GM12864 (cell line): ENCODE data around the gene THAP11.

Source experiments
- DNase-seq: peaks from one replicate; pipeline ENCODE4 v3.0.0-alpha.2; 2011; ENCODE audit warnings: low read depth
- H3K4me3 ChIP-seq: 2 replicates; pipeline ENCODE4 v1.5.1; 2011; ENCODE audit warnings: mild to moderate bottlenecking, low read depth, low read length, control low read depth
- CTCF ChIP-seq: IDR thresholded peaks from 2 replicates; pipeline ENCODE4 v1.5.1; 2011; ENCODE audit warnings: low read depth, mild to moderate bottlenecking, moderate library complexity, low read length, control low read depth, inconsistent platforms; ENCODE audit errors: missing control alignments

THAP11 gene

GRCh38 chr16:67841816-67842508 lies at the start of gene THAP11:
Gene THAP11 (plus strand): TSS chr16:67842320. CDS start chr16:67842555, 235 bp downstream.
- peak; percentile 86 for DNase-seq
- peak within 1 kb of the TSS; percentile 81 for H3K4me3 ChIP-seq
- peak; percentile 97 for TF ChIP-seq CTCF

- no peak for DNase-seq
- H3K4me3 ChIP-seq, result no peak overlapping the region
- TF ChIP-seq CTCF, result no peak
Observed at GRCh38 chr16:67796099-67796718, 45.9 kb upstream of the THAP11 start.

- TF ChIP-seq CTCF, result no peak
- no peak overlapping the region for H3K4me3 ChIP-seq
- no peak for DNase-seq
Observed at GRCh38 chr16:67800338-67800926, 41.7 kb upstream of the THAP11 start.

- DNase-seq, result no peak
- no peak overlapping the region for H3K4me3 ChIP-seq
- TF ChIP-seq CTCF, result no peak
Observed at GRCh38 chr16:67801241-67801640, 40.9 kb upstream of the THAP11 start.

- H3K4me3 ChIP-seq, result no peak overlapping the region
- TF ChIP-seq CTCF, result no peak
- peak; percentile 42 for DNase-seq
Observed at GRCh38 chr16:67801883-67802282, 40.2 kb upstream of the THAP11 start.

GRCh38 chr16:67803894-67804293 lies 38.2 kb upstream of the THAP11 start:
- no peak overlapping the region for H3K4me3 ChIP-seq
- no peak for TF ChIP-seq CTCF
- no peak for DNase-seq
